Heart left ventricle (tissue), 13 donors: ENCODE measurements around the gene TTYH1.

Source experiments
- CTCF ChIP-seq, 12 donors: fragments of 200-600 bp; sonication (generic) in 4 of 12; IDR thresholded peaks; one replicate each; pipeline versions ENCODE4 v1.5.0 to v1.8.0; 2018 to 2022; ENCODE audit warnings: antibody characterized with exemption in 12 of 12, mild to moderate bottlenecking in 5 of 12
- POLR2A ChIP-seq, 2 donors: fragments of 450-650 bp; IDR thresholded peaks; one replicate each; pipeline ENCODE4 v1.6.1; 2017; ENCODE audit warnings: antibody characterized with exemption in 2 of 2, mild to moderate bottlenecking in 2 of 2, moderate library complexity in 2 of 2
- donor health status: ischemic (EF 13 %, LVEDD 7.1; RV severe dilation, severe dysfunction).
- donor health status: DM: no; HTN: yes; CAD: no.
- donor health status: DM: no; HTN: no; CAD: no.
- donor health status: ischemic (EF 25% LVEDD 6.9; RV normal size, moderate dysfunction).
- donor health status: ischemic (EF 25% LVEDD 5.7; RV mildly dilated, moderate dysfunction).
- donor health status: ischemic (EF 35%, LVEDD 5.7; RV mildly dilated, moderate dysfunction).
- donor health status: nonischemic (EF 11% LVEDD 7.7; RV severe dilation, severe dysfunction).
- donor health status: DM: yes; HTN: yes; CAD: no.
- donor health status: PGD.
- donor health status: ischemic (EF 29% LVEDD 5.4; RV normal size, mild dysfunction).
- donor health status: nonischemic (EF 23%, LVEDD 6.1; RV moderate dilation, normal function).

DNA sequence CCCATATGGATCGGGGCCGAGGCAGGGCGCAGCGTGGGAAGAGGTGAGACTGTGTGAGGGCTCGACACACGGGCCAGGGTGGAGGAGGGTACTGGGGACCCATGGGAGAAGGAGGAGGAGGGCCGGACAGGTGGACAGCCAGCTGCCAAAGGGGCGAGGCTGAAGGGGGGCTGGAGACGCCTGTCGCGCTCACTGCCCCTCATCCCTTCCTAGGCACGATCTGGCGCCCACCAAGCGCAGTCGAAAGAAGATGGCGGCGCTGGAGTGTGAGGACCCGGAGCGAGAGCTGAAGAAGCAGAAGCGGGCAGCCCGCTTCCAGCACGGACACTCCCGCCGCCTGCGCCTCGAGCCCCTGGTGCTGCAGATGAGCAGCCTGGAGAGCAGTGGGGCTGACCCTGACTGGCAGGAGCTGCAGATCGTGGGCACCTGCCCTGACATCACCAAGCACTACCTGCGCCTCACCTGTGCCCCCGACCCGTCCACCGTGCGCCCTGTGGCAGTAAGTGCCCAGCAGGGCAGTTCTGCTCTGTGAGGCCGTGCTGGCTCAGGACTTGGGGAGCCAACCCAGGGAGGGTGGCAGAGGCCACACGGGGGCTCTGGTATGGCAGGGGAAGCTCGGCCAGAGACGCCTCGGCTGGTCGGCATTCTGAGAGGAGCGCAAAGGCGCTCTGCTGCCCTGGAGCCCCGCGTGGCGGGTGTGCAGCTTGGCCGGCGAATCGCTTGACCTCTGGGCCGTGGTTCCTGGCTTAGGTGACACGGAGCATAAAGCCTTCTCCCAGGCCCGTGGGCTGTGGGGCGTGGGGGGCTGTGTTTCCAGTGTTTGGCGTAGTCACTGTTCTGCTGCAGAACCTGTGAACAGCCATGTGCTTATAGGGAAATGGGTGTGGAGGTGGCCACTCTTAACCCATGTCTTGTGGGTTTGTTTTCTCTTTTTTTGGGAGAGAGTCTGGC lies 41.4 kb downstream of the TTYH1 start:
- TF ChIP-seq CTCF (IDR thresholded peaks at IDR 0.05) (no peak), POLR2A (IDR thresholded peaks at IDR 0.05) (no peak)
